H1 (cell line): Measurements from ENCODE around the gene TBC1D4. TPM values are rescaled to one million over a fixed set of nuclear protein-coding genes. Genes with fewer than 3 reads are reported as not detected.

Experiments
- EP300 ChIP-seq, 2 experiments: IDR thresholded peaks; 1 replicate in 1 of 2; 2 replicates in 1 of 2; pipeline ENCODE4 v1.6.1; 2011 to 2012; ENCODE audit warnings: low read depth in 2 of 2, low read length in 2 of 2, mild to moderate bottlenecking in 2 of 2, borderline replicate concordance in 1 of 2, inconsistent platforms in 1 of 2, moderate library complexity in 1 of 2
- HDAC2 ChIP-seq, 2 experiments: fragments of 300-600 bp in 1 of 2; sonication (generic) in 1 of 2; IDR thresholded peaks; 2 replicates each; pipeline ENCODE4 v1.6.1; 2011 to 2012; ENCODE audit warnings: low read depth in 2 of 2, low read length in 2 of 2, mild to moderate bottlenecking in 2 of 2, moderate library complexity in 2 of 2, borderline replicate concordance in 1 of 2, inconsistent platforms in 1 of 2
- JUND ChIP-seq: IDR thresholded peaks from 2 replicates; pipeline ENCODE4 v1.6.1; 2011; ENCODE audit warnings: mild to moderate bottlenecking, improper control_type of control experiment, low read length
- RNF2 ChIP-seq: fragments of 200-900, 300-1000 bp; sonication (generic); IDR thresholded peaks from 2 replicates; pipeline ENCODE4 v1.7.1; 2016; ENCODE audit warnings: borderline replicate concordance, low read depth, mild to moderate bottlenecking, antibody characterized with exemption, low read length; ENCODE audit not compliant: poor library complexity, severe bottlenecking; ENCODE audit errors: missing control alignments
- SIX5 ChIP-seq: IDR thresholded peaks from 2 replicates; pipeline ENCODE4 v1.6.1; 2011; ENCODE audit warnings: mild to moderate bottlenecking, low read depth, low read length
- SP2 ChIP-seq: IDR thresholded peaks from 2 replicates; pipeline ENCODE4 v1.6.1; 2012; ENCODE audit warnings: mild to moderate bottlenecking, low read length, inconsistent platforms
- SRF ChIP-seq: IDR thresholded peaks from 2 replicates; pipeline ENCODE4 v1.6.1; 2011; ENCODE audit warnings: mild to moderate bottlenecking, low read depth, low read length, moderate library complexity
- TAF7 ChIP-seq: optimal IDR thresholded peaks from 2 replicates; pipeline ENCODE3; 2011; ENCODE audit warnings: low read depth, mild to moderate bottlenecking, inconsistent platforms, low read length, moderate library complexity, borderline replicate concordance
- polyA plus RNA-seq, 7 experiments: library from polyadenylated mRNA; depleted of rRNA in 3 of 7; stranded (reverse) in 5 of 7; unstranded in 2 of 7; fragments of >200 nt in 5 of 7; fragments of 200-250 nt in 2 of 7; gene quantifications; 1 replicate in 5 of 7; 2 replicates in 1 of 7; 4 replicates in 1 of 7; pipeline versions ENCODE4 v1.2.1 to v1.2.3, GENCODE V29; 2011 to 2013; ENCODE audit warnings: missing spikeins in 2 of 7, mixed read lengths in 2 of 7
- total RNA-seq: library from RNA; stranded (reverse); fragmentation: NEBNext Ultra II Directional; extraction: Animal tissue kit (Norgen Biotek cat#: 25700); gene quantifications from 2 replicates; pipeline ENCODE4 v1.2.1, GENCODE V29; 2021
- TF ChIP-seq, protein P1 (sequence below): fragments of 300-600 bp; sonication (generic); IDR thresholded peaks from 2 replicates; pipeline ENCODE4 v1.7.1; 2012; ENCODE audit warnings: low read length, moderate library complexity, mild to moderate bottlenecking, inconsistent platforms; ENCODE audit not compliant: insufficient replicate concordance
- TF ChIP-seq, protein P2 (sequence below): IDR thresholded peaks from 2 replicates; pipeline ENCODE4 v1.6.1; 2012; ENCODE audit warnings: inconsistent platforms

TBC1D4 gene
- total and polyA plus RNA-seq, 2 of the 8 experiments (the other 6 are each of a cell fraction or from before 2014, with no cell fraction given) = 16.7 to 39.0 TPM

DNA sequence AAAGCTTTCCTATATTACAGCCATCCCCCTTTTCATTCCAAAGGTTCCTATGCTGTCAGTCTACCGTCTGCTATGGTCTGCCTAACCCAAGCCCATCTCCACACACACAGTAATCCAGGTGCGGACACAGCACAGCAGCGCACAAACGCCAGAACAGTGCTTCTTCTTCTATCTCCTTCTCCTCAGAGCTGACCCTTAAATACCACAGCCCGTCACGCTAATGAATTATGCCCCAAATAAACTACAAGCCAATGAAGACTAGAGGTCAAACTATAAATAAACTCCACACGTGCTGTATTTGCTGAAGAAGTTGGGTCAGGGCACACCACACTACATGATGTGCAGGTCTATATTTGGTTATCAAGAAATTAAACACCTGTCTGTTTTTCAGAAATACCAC, 71.8 kb downstream of the TBC1D4 start (continued):
- TF ChIP-seq, protein P1, sequence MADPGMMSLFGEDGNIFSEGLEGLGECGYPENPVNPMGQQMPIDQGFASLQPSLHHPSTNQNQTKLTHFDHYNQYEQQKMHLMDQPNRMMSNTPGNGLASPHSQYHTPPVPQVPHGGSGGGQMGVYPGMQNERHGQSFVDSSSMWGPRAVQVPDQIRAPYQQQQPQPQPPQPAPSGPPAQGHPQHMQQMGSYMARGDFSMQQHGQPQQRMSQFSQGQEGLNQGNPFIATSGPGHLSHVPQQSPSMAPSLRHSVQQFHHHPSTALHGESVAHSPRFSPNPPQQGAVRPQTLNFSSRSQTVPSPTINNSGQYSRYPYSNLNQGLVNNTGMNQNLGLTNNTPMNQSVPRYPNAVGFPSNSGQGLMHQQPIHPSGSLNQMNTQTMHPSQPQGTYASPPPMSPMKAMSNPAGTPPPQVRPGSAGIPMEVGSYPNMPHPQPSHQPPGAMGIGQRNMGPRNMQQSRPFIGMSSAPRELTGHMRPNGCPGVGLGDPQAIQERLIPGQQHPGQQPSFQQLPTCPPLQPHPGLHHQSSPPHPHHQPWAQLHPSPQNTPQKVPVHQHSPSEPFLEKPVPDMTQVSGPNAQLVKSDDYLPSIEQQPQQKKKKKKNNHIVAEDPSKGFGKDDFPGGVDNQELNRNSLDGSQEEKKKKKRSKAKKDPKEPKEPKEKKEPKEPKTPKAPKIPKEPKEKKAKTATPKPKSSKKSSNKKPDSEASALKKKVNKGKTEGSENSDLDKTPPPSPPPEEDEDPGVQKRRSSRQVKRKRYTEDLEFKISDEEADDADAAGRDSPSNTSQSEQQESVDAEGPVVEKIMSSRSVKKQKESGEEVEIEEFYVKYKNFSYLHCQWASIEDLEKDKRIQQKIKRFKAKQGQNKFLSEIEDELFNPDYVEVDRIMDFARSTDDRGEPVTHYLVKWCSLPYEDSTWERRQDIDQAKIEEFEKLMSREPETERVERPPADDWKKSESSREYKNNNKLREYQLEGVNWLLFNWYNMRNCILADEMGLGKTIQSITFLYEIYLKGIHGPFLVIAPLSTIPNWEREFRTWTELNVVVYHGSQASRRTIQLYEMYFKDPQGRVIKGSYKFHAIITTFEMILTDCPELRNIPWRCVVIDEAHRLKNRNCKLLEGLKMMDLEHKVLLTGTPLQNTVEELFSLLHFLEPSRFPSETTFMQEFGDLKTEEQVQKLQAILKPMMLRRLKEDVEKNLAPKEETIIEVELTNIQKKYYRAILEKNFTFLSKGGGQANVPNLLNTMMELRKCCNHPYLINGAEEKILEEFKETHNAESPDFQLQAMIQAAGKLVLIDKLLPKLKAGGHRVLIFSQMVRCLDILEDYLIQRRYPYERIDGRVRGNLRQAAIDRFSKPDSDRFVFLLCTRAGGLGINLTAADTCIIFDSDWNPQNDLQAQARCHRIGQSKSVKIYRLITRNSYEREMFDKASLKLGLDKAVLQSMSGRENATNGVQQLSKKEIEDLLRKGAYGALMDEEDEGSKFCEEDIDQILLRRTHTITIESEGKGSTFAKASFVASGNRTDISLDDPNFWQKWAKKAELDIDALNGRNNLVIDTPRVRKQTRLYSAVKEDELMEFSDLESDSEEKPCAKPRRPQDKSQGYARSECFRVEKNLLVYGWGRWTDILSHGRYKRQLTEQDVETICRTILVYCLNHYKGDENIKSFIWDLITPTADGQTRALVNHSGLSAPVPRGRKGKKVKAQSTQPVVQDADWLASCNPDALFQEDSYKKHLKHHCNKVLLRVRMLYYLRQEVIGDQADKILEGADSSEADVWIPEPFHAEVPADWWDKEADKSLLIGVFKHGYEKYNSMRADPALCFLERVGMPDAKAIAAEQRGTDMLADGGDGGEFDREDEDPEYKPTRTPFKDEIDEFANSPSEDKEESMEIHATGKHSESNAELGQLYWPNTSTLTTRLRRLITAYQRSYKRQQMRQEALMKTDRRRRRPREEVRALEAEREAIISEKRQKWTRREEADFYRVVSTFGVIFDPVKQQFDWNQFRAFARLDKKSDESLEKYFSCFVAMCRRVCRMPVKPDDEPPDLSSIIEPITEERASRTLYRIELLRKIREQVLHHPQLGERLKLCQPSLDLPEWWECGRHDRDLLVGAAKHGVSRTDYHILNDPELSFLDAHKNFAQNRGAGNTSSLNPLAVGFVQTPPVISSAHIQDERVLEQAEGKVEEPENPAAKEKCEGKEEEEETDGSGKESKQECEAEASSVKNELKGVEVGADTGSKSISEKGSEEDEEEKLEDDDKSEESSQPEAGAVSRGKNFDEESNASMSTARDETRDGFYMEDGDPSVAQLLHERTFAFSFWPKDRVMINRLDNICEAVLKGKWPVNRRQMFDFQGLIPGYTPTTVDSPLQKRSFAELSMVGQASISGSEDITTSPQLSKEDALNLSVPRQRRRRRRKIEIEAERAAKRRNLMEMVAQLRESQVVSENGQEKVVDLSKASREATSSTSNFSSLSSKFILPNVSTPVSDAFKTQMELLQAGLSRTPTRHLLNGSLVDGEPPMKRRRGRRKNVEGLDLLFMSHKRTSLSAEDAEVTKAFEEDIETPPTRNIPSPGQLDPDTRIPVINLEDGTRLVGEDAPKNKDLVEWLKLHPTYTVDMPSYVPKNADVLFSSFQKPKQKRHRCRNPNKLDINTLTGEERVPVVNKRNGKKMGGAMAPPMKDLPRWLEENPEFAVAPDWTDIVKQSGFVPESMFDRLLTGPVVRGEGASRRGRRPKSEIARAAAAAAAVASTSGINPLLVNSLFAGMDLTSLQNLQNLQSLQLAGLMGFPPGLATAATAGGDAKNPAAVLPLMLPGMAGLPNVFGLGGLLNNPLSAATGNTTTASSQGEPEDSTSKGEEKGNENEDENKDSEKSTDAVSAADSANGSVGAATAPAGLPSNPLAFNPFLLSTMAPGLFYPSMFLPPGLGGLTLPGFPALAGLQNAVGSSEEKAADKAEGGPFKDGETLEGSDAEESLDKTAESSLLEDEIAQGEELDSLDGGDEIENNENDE = no peak
- TF ChIP-seq RNF2 = no peak
- no peak for TF ChIP-seq EP300 (IDR thresholded peaks at IDR 0.05; ENCODE audit: borderline replicate concordance in 1 of 2, low read depth in 2 of 2, low read length in 2 of 2)
- no peak for TF ChIP-seq TAF7
- TF ChIP-seq, protein P2, sequence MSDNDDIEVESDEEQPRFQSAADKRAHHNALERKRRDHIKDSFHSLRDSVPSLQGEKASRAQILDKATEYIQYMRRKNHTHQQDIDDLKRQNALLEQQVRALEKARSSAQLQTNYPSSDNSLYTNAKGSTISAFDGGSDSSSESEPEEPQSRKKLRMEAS = no peak
- TF ChIP-seq SP2 = no peak
- TF ChIP-seq JUND = no peak
- TF ChIP-seq SRF = no peak
- TF ChIP-seq SIX5 = no peak
- no peak for TF ChIP-seq HDAC2 (IDR thresholded peaks at IDR 0.05; ENCODE audit: borderline replicate concordance in 1 of 2, low read depth in 2 of 2, low read length in 2 of 2)
